Left ventricle myocardium superior (tissue), 1 donor: Measurements from ENCODE around the gene MYO9A. TPM values are rescaled to one million over a fixed set of nuclear protein-coding genes. Genes with fewer than 3 reads are reported as not detected.
"Not testable (repeated sequence)": the region's sequence is repeated elsewhere in the genome, so short reads cannot be mapped to it uniquely, and the experiment has no call there.

Experiments used
- ATAC-seq: fragments of 200-7000 bp; cut with Tn5 transposase; one replicate; pipeline ENCODE4 v1.9.1; 2020; ENCODE audit warnings: mild to moderate bottlenecking, moderate library complexity
- DNase-seq: peaks from one replicate; pipeline ENCODE4 v3.0.0-alpha.2; 2020
- intact Hi-C: fragments of 100-400 bp; cut with micrococcal nuclease; formaldehyde crosslinking; loops from one replicate; pipeline ENCODE4 v1.11.0; 2022
- total RNA-seq: library from RNA; stranded (reverse); fragmentation: NEBNext Ultra II Directional; extraction: Animal tissue kit (Norgen Biotek cat#: 25700); gene quantifications from one replicate; pipeline ENCODE4 v1.2.1, GENCODE V29; 2021
- donor health status: DM: no; HTN: yes; CAD: no; lungs with severe emphysema.

MYO9A gene
- total RNA-seq, 1 donor from 2014 or later, result 29.7 TPM

DNA sequence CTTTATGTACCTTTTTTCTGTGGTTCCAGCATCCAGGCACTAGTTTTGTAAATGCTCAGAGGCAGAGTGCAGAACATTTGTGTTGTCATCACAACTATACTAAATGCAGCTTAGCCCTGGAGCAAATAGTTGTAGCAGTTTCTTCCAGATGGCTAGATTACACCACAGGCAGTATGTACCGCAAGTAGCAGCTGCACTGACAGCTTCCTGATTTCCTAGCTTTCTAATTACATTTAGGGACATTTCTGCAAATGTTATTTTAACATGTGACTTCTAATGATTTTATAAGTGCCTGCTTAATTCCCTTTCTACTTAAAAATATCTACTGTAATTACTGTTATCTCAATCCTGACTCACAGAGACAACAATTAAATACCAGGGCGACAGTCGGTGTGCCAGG is 201.1 kb downstream of the MYO9A start:
- ATAC-seq, result no peak

GRCh38 chr15:71914092-71914491 is 203.9 kb downstream of the MYO9A start:
- no peak for DNase-seq
- intact Hi-C loops, result no loop called here
- ATAC-seq, result no peak

More for the DNA sequence above, 201.1 kb downstream of the MYO9A start:
- no peak for DNase-seq
- intact Hi-C loops, result no loop called here

- intact Hi-C loops, result no loop called here
- DNase-seq, result no peak
- no peak for ATAC-seq
Observed at GRCh38 chr15:71899674-71900073, 218.3 kb downstream of the MYO9A start.

DNA sequence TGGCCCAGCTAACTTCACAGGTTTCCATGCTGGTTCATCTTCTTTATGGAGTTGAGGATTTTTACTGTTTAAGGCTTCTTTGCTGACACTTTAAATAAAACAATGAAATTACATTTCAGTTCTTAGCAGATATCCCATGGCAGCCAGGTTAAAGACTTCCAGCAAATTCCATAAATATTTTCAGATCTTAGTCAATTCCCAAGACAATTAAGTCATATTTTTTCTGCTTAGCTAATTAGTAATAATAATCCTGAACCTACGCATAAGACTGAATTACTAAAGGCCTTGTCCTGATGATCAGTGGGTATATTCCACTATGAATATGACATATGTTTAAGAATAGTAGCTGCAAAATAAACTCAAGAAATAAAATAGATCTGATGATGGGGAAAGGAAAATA is 224.3 kb downstream of the MYO9A start:
- intact Hi-C loops, result no loop called here
- DNase-seq (no peak), ATAC-seq (no peak)

DNA sequence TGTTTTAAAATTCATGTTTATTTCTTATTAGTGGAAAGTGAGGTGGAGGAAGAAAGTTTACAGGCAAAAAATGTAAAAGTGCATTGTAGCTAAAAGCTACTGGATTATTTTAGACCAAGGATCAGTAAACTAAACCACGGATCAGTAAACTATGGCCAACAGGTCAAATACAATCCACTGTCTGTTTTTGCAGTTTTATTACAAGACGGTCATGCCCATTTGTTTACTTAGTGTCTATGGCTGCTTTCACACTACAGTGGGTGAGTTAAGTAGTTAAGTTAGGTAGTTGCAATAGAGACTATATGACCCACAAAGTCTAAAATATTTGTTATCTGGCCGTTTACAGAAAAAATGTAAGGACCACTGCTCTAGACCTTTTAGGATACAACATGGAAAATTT is 225.6 kb downstream of the MYO9A start:
- intact Hi-C loops, result no loop called here
- DNase-seq, result no peak
- no peak for ATAC-seq

DNA sequence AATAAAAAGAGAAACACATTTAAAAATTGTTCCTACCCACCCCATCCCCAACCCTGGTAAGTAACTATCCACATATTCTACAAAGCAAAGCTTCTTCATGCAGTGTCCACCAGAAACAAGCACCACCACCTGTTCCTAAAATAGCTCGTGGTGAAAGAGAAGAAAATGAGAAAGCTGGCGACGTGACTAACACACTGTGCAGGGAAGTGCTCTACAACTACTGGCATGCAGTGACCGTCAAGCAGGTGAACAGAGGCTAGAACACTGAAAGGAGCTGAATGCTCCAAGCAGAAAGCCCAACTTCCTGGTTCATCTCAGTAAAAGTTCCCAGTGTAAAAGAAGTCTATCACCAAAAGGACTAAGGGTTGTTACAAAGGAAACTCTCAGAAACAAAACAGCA is 226.9 kb downstream of the MYO9A start:
- DNase-seq, result peak; percentile 24
- intact Hi-C loops, result no loop called here
- ATAC-seq, result peak; percentile 98

DNA sequence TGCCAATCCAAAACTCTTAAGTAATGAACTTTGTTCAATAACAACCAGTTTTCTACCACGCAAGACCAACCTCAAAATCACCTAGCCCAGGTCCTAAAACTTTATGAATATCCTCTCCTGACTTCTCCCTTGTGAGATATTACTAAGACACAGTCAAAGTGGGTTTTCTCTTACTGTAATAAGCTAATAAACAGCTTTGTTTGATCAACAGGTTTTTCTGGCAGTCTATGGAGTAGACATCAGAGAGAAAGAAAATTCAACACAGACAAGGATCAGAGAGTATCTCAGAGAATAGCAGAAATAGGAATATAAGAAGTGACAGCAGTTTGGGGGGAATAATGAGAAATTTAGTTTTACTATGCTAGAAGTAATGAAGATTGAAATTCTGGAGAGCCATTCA is 228.0 kb downstream of the MYO9A start:
- DNase-seq, result no peak
- intact Hi-C loops, result no loop called here

DNA sequence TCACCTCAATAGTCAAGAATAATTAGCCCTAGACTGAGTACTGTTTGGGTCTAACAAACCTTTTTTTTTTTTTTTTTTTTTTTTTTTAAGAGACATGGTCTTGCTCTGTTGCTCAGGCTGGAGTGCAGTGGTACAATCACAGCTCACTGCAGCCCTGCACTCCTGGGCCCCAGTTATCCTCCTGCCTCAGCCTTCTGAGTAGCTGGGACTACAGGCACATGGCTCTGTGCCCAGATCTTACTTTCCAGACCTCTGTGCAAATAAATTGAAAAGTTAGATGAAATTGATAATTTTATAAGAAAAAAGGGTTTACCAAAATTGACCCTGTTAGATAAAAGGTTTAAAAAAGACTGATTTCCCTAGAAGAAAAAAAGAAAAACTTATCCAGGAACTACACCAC is 228.6 kb downstream of the MYO9A start:
- no peak for DNase-seq
- no peak for ATAC-seq
- intact Hi-C loops, result no loop called here

More for the DNA sequence above, 228.0 kb downstream of the MYO9A start:
- no peak for ATAC-seq

- intact Hi-C loops, result no loop called here
- ATAC-seq (no peak), DNase-seq (no peak)
Observed at GRCh38 chr15:71888797-71889196, 229.2 kb downstream of the MYO9A start.

DNA sequence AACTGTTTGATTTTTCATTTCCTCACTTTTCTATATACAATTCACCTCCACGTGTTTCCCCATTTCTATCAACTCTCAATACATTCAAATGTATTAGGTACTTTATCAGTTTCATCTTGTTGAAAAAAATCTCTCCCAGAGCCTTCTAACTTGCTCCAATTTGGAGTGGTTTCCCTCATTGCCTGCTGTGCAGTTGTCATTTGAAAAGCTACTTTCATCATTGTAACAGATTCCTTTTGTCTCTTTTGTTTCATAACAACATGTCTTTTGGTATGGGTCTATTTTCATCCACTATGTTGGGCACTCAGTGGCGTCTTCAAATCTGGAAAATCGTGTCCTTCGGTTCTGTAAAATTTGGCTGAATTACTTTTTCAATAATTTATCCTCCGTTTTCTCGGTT is 232.6 kb downstream of the MYO9A start:
- no peak for ATAC-seq

GRCh38 chr15:71883447-71883846 is 234.5 kb downstream of the MYO9A start:
- intact Hi-C loops, result no loop called here
- ATAC-seq, result no peak
- no peak for DNase-seq

More for the DNA sequence above, 232.6 kb downstream of the MYO9A start:
- intact Hi-C loops, result no loop called here
- no peak for DNase-seq

DNA sequence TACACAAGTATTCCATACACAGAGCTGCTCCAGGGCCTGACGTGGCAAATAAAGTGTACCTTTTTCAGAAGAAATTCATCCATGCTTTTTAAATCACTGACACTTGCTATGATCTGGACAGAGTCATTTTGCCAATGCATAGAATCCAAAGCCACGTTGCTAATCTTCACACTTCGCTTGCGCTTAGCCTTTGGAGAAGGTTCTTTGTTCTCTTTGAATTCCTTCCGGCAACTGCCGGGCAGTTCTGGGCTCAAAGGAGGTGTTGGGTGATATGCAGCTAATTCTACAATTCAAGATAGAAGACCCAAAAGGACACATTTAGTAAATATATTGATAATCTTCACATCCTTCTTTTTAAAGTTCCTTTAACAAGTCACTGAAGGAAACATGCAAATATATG is 237.7 kb downstream of the MYO9A start:
- no peak for DNase-seq
- no peak for ATAC-seq
- intact Hi-C loops, result no loop called here

DNA sequence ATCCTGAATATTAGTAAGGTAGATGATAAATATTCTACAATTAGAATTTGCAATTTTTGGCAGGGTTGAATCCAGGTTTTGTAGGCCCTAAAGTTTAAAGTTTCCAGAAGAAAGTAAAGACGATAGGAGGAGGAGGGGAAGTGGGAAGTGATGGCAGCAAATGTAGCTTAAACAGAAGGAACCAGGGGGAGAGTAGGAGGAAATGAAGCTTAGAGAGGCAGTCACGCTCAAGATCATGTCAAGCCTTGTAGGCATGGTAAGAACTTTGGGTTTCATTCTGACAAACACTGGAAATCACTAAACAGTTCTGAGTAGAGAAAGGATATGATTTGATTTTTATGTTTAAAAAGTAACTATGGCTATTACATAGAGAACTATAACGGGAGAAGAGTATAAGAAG is 243.7 kb downstream of the MYO9A start:
- DNase-seq (no peak), ATAC-seq (no peak)
- intact Hi-C loops, result no loop called here

GRCh38 chr15:71858232-71858631 is 259.7 kb downstream of the MYO9A start:
- ATAC-seq, DNase-seq, intact Hi-C loops: not testable (repeated sequence)

DNA sequence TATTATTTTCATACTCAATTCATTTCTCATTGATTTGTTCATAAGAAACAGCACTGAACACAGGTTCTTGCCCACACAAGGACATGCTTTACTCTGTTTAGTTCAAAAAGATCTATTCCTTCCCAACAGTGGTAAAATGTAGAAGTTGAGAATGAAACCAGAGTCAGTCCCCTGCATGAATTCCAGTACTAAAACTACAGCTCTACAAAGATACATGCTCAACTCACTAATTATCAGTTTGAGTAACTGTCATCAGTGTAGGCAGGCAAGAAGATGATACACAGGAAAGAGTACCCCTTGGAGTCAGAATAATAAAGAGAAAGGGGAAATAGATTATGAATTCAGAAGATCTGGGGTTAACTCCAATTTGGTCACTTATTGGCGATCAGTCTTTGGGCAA is 264.4 kb downstream of the MYO9A start:
- intact Hi-C loops, result no loop called here
- ATAC-seq, result no peak
- no peak for DNase-seq

DNA sequence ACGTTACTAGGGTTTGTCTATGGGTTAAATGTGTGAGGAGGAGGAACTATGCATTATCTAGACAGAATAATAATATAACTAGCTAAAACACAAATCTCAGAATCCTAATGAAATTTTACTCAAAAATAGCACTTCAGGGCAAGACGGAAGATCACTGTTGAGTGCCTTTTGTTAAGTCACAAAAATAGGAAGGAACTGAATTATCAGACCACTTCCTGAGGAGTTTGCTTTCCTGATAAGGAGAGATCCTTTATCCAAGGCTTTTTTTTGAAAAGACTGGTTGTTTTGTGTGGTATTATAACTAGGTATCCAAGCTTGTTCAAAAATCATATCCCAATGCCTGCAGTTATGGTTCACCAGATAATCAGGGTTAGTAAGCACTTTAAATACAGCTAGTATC is 273.0 kb downstream of the MYO9A start:
- intact Hi-C loops, result no loop called here
- DNase-seq, result no peak
- ATAC-seq, result no peak

DNA sequence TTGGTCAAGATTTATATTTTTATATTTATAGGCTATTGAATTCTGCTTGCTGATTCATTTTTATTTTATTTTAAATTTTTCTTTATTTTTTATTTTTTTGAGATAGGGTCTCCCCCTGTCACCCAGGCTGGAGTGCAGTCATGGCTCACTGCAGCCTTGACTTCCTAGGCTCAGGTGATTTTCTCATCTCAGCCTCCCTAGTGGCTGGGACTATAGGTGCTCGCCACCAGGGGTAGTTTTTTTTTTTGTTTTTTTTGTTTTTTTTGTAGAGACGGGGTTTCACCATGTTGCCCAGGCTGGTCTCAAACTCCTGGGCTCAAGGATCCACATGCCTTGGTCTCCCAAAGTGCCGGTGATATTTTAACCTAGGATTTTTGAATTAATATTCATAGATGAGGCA is 276.4 kb downstream of the MYO9A start:
- no peak for ATAC-seq
- intact Hi-C loops, result no loop called here

DNA sequence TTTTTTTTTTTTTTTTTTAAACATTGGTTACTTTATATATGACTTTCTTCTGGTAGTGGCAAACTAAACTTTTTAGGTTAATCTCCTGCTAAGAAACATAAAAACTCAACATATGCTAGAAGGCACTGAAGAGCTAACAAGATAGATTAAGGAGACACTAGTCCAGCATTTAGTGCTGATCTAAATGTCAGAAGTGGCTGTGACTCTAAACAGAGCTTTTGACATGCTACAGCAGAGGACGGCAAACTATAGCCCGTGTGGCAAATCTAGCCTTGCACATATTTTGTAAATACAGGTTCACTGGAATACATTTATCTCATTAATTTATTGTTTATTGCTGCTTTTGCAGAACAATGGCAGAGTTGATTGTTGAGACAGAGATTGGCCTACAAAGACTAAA is 287.0 kb downstream of the MYO9A start:
- DNase-seq (no peak), ATAC-seq (peak; percentile 43)

More for the DNA sequence above, 276.4 kb downstream of the MYO9A start:
- DNase-seq, result no peak

DNA sequence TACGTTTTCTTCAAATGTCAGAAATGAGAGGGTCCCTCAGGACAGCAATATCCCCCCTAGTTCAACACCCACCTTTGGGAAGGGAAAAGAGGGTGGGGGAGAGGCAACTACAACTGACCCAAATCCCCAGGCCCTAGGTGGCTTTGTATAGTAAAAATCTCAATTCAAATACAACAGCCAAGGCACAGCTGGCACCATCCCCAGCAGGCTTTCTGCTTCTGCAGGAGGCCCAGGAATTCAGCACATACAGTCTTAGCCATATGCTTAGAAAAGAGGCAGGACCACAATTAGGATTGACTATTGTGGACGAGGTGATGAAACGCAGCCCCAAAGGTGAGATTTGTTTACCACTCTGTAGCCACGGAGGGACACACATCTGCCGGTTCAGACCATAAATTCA is 291.8 kb downstream of the MYO9A start:
- intact Hi-C loops, result no loop called here
- ATAC-seq, result no peak
- no peak for DNase-seq

More for the DNA sequence above, 287.0 kb downstream of the MYO9A start:
- intact Hi-C loops, result no loop called here

DNA sequence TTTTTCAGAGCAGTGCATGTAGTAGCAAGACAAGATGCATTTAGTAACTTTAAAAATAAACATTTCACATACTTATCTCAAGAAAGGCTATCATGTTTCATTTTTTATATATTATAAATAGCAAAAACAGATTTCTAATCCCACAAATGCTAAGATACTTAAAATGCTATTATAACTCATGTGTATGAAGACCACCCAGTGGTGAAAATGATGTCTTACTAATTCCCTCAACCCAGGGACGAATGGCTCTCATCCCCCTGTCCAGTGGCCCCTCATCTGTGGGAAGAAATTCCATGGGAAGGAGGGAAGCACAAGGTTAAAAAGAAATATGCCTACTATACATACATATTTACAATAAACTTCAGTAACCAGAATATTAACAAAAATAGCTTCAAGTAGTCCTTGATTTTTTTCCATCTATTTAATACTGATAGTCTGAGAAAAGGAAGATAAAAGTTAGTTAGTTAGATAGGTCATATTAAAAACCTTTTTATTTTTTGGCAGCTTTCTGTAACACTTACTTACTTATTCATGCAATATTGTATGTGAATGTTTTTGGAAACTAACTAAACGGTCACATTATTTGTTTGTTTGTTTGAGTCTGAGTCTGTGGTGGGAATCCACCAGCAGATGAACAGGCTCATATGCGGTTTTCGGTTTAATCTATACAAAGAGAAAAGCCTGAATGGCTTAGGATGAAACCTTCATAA is 292.8 kb downstream of the MYO9A start:
- no peak for ATAC-seq
- no peak for DNase-seq
- intact Hi-C loops, result no loop called here

DNA sequence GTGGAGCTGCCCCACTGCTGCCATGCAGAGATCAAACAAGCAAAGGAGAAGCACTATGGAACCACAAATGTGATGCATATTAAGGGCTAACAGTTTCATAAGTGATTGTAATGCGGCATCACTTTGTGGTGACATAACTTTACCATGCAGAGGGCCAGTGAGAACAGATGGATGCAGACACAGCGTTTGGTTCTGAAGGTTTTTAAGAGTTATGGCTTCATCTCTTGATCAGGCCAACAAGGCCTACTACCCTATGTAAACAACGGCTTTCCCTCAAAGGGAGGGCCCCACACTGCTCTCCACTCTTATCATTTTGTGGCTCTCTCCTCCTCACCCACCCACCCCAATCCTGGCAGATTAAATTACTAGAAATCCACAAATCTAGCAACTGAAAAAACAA is 294.1 kb downstream of the MYO9A start:
- intact Hi-C loops, result no loop called here
- DNase-seq, result no peak
- no peak for ATAC-seq
